ENCODE measurements around the gene PINK1. TPM values are rescaled to one million over a fixed set of nuclear protein-coding genes. Genes with fewer than 3 reads are reported as not detected.

The PINK1 gene
- polyA plus RNA-seq, 1 donor (not counting 4 experiments of a cell fraction or from before 2014, with no cell fraction given), result 44.6 TPM

GRCh38 chr1:20685099-20685662 is 51.9 kb downstream of the PINK1 start:
- H3K79me2 ChIP-seq (ENCODE audit: control insufficient read depth, insufficient read depth, low read length), result no peaks in the 10 kb centered on the region
- no peak overlapping the region for H3K27ac ChIP-seq (ENCODE audit: control insufficient read depth, insufficient read depth, low read length)
- no peaks in the 10 kb centered on the region for H3K27me3 ChIP-seq (ENCODE audit: control insufficient read depth, extremely low read depth, insufficient read depth, low read length)
- dilution Hi-C loops (cut with MboI; ENCODE audit: extremely low pct_ligation_motif_present, low sequenced_read_pairs), result no loop called here
- no peak overlapping the region for H3K4me3 ChIP-seq (ENCODE audit: control insufficient read depth in 2 of 3, extremely low read depth in 1 of 3, insufficient read depth in 2 of 3, low read depth in 1 of 3, low read length in 3 of 3)
- H3K9ac ChIP-seq (ENCODE audit: control insufficient read depth, extremely low read depth, insufficient read depth, low read length), result no peak overlapping the region
- H3K4me2 ChIP-seq (ENCODE audit: control insufficient read depth, extremely low read depth, insufficient read depth, low read depth, low read length), result no peak overlapping the region
- TF ChIP-seq EZH2 (IDR thresholded peaks at IDR 0.05; ENCODE audit: low read length) (no peak), CTCF (optimal IDR thresholded peaks at IDR 0.05 in 1 of 3, IDR thresholded peaks at IDR 0.05 in 1 of 3, conservative IDR thresholded peaks at IDR 0.05 in 1 of 3; ENCODE audit: extremely low read depth in 1 of 3, insufficient read depth in 2 of 3, low read length in 3 of 3) (no peak)
- DNase-seq (ENCODE audit: low read depth, low spot score) (no peak), FAIRE-seq (no peak)
- H4K20me1 ChIP-seq (ENCODE audit: control insufficient read depth, extremely low read depth, insufficient read depth, low read length), result no peaks in the 10 kb centered on the region
- H2AFZ ChIP-seq (ENCODE audit: control insufficient read depth, low read length), result no peak overlapping the region
- H3K9me1 ChIP-seq (ENCODE audit: control insufficient read depth, extremely low read depth, insufficient read depth, low read length), result no peaks in the 10 kb centered on the region
- H3K9me3 ChIP-seq (ENCODE audit: control insufficient read depth, low read depth, low read length), result no peaks in the 10 kb centered on the region
- H3K36me3 ChIP-seq (ENCODE audit: control insufficient read depth in 2 of 2, extremely low read depth in 1 of 2, insufficient read depth in 2 of 2, low read length in 2 of 2), result peaks cover 0 to 16% of the 10 kb centered on the region in 2 experiments
- no peaks in the 10 kb centered on the region for H3K4me1 ChIP-seq (ENCODE audit: control insufficient read depth, extremely low read depth, insufficient read depth, low read length)

- no peak for TF ChIP-seq CTCF (optimal IDR thresholded peaks at IDR 0.05 in 1 of 3, IDR thresholded peaks at IDR 0.05 in 1 of 3, conservative IDR thresholded peaks at IDR 0.05 in 1 of 3; ENCODE audit: extremely low read depth in 1 of 3, insufficient read depth in 2 of 3, low read length in 3 of 3)
- no peak for TF ChIP-seq EZH2 (IDR thresholded peaks at IDR 0.05; ENCODE audit: low read length)
- no peak overlapping the region for H3K4me3 ChIP-seq (ENCODE audit: control insufficient read depth in 2 of 3, extremely low read depth in 1 of 3, insufficient read depth in 2 of 3, low read depth in 1 of 3, low read length in 3 of 3)
- no peaks in the 10 kb centered on the region for H3K27me3 ChIP-seq (ENCODE audit: control insufficient read depth, extremely low read depth, insufficient read depth, low read length)
- H3K36me3 ChIP-seq (ENCODE audit: control insufficient read depth in 2 of 2, extremely low read depth in 1 of 2, insufficient read depth in 2 of 2, low read length in 2 of 2), result peaks cover 0 to 16% of the 10 kb centered on the region in 2 experiments
- H3K4me1 ChIP-seq (ENCODE audit: control insufficient read depth, extremely low read depth, insufficient read depth, low read length), result no peaks in the 10 kb centered on the region
- FAIRE-seq (no peak), DNase-seq (ENCODE audit: low read depth, low spot score) (no peak)
- H3K9ac ChIP-seq (ENCODE audit: control insufficient read depth, extremely low read depth, insufficient read depth, low read length), result no peak overlapping the region
- no peaks in the 10 kb centered on the region for H3K79me2 ChIP-seq (ENCODE audit: control insufficient read depth, insufficient read depth, low read length)
- H4K20me1 ChIP-seq (ENCODE audit: control insufficient read depth, extremely low read depth, insufficient read depth, low read length), result no peaks in the 10 kb centered on the region
- H3K9me1 ChIP-seq (ENCODE audit: control insufficient read depth, extremely low read depth, insufficient read depth, low read length), result no peaks in the 10 kb centered on the region
- no peak overlapping the region for H2AFZ ChIP-seq (ENCODE audit: control insufficient read depth, low read length)
- no peaks in the 10 kb centered on the region for H3K9me3 ChIP-seq (ENCODE audit: control insufficient read depth, low read depth, low read length)
- no peak overlapping the region for H3K4me2 ChIP-seq (ENCODE audit: control insufficient read depth, extremely low read depth, insufficient read depth, low read depth, low read length)
- no peak overlapping the region for H3K27ac ChIP-seq (ENCODE audit: control insufficient read depth, insufficient read depth, low read length)
- dilution Hi-C loops (cut with MboI; ENCODE audit: extremely low pct_ligation_motif_present, low sequenced_read_pairs), result no loop called here
These were observed 52.5 kb downstream of the PINK1 start for GRCh38 chr1:20685741-20686140.

Data from keratinocyte (primary cell).